HEK293 (cell line): ENCODE results near the gene USF3.

Experiments used
- IKZF3 ChIP-seq: fragments of 450-650 bp; IDR thresholded peaks from 2 replicates; pipeline ENCODE4 v1.5.0; 2018; ENCODE audit warnings: missing biosample characterization, mild to moderate bottlenecking, missing genetic modification characterization, moderate library complexity
- ZBTB8A ChIP-seq: fragments of 450-650 bp; formaldehyde crosslinking; IDR thresholded peaks from 2 replicates; pipeline ENCODE4 v1.5.1; 2016; ENCODE audit warnings: missing biosample characterization, missing genetic modification characterization
- ZNF114 ChIP-seq: fragments of 450-650 bp; formaldehyde crosslinking; IDR thresholded peaks from 2 replicates; pipeline ENCODE4 v1.5.0; 2017; ENCODE audit warnings: missing biosample characterization, missing genetic modification characterization
- ZNF140 ChIP-seq: fragments of 450-650 bp; formaldehyde crosslinking; IDR thresholded peaks from 2 replicates; pipeline ENCODE4 v1.5.1; 2016; ENCODE audit warnings: missing biosample characterization, missing genetic modification characterization
- ZNF274 ChIP-seq, 2 experiments: fragments of 200-500 bp in 1 of 2; fragments of 450-650 bp in 1 of 2; sonication (Bioruptor generic) in 1 of 2; formaldehyde crosslinking in 1 of 2; IDR thresholded peaks; 2 replicates each; pipeline versions ENCODE4 v1.5.1 to v1.6.1; 2014 to 2016; ENCODE audit warnings: borderline replicate concordance in 1 of 2, inconsistent platforms in 1 of 2, low read length in 1 of 2, missing biosample characterization in 1 of 2, missing genetic modification characterization in 1 of 2
- ZNF311 ChIP-seq: fragments of 450-650 bp; formaldehyde crosslinking; IDR thresholded peaks from 2 replicates; pipeline ENCODE4 v1.5.1; 2017; ENCODE audit warnings: missing biosample characterization, missing genetic modification characterization, borderline replicate concordance
- ZNF404 ChIP-seq: fragments of 450-650 bp; formaldehyde crosslinking; IDR thresholded peaks from 2 replicates; pipeline ENCODE4 v1.5.1; 2017; ENCODE audit warnings: missing biosample characterization, missing genetic modification characterization
- ZNF549 ChIP-seq: fragments of 450-650 bp; IDR thresholded peaks from 2 replicates; pipeline ENCODE4 v1.5.1; 2018; ENCODE audit warnings: missing biosample characterization, missing genetic modification characterization, mild to moderate bottlenecking, inconsistent platforms, moderate library complexity
- ZNF561 ChIP-seq: fragments of 450-650 bp; IDR thresholded peaks from 2 replicates; pipeline ENCODE4 v1.5.1; 2018; ENCODE audit warnings: missing biosample characterization, missing genetic modification characterization, borderline replicate concordance
- TF ChIP-seq, protein P1 (sequence below): fragments of 450-650 bp; formaldehyde crosslinking; IDR thresholded peaks from 2 replicates; pipeline ENCODE4 v1.5.1; 2016; ENCODE audit warnings: missing biosample characterization, missing genetic modification characterization
- TF ChIP-seq, protein P2 (sequence below): fragments of 450-650 bp; formaldehyde crosslinking; IDR thresholded peaks from 2 replicates; pipeline ENCODE4 v1.5.1; 2016; ENCODE audit warnings: missing biosample characterization, missing genetic modification characterization, borderline replicate concordance
- TF ChIP-seq, protein P3 (sequence below): fragments of 450-650 bp; formaldehyde crosslinking; IDR thresholded peaks from 2 replicates; pipeline ENCODE4 v1.5.1; 2016; ENCODE audit warnings: missing biosample characterization, missing genetic modification characterization
- TF ChIP-seq, protein P4 (sequence below): fragments of 450-650 bp; formaldehyde crosslinking; IDR thresholded peaks from 2 replicates; pipeline ENCODE4 v1.5.1; 2016; ENCODE audit warnings: missing biosample characterization, missing genetic modification characterization
- TF ChIP-seq, protein P5 (sequence below): fragments of 450-650 bp; formaldehyde crosslinking; IDR thresholded peaks from 2 replicates; pipeline ENCODE4 v1.5.1; 2016; ENCODE audit warnings: missing biosample characterization, missing genetic modification characterization

DNA sequence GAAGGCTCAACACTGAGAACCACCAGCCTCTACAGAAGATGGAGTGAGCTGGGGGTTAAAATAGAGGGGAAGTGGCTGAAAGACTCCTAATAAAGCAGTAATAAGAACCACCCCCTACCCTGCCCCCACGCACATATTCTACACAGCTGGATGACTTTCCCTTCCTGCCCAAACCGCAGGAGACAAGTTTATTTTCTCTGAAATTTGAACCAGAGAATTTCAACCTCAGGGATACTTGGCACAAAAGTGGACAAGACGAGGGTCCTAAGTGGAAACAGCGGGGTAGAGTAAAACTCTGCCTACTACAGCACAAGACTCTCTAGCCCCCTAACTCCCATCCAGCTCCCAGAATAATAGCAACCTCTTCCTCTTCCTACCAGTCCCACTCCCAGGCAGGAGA is 28.4 kb downstream of the USF3 start:
- TF ChIP-seq ZNF404 (tag by site-specific recombination), result no peak
- TF ChIP-seq, protein P1, sequence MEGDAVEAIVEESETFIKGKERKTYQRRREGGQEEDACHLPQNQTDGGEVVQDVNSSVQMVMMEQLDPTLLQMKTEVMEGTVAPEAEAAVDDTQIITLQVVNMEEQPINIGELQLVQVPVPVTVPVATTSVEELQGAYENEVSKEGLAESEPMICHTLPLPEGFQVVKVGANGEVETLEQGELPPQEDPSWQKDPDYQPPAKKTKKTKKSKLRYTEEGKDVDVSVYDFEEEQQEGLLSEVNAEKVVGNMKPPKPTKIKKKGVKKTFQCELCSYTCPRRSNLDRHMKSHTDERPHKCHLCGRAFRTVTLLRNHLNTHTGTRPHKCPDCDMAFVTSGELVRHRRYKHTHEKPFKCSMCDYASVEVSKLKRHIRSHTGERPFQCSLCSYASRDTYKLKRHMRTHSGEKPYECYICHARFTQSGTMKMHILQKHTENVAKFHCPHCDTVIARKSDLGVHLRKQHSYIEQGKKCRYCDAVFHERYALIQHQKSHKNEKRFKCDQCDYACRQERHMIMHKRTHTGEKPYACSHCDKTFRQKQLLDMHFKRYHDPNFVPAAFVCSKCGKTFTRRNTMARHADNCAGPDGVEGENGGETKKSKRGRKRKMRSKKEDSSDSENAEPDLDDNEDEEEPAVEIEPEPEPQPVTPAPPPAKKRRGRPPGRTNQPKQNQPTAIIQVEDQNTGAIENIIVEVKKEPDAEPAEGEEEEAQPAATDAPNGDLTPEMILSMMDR, result no peak
- TF ChIP-seq ZNF549, result no peak
- no peak for TF ChIP-seq ZNF140 (tag by site-specific recombination)
- no peak for TF ChIP-seq ZNF311 (tag by site-specific recombination)
- no peak for TF ChIP-seq ZNF114 (tag by site-specific recombination)
- TF ChIP-seq, protein P2, sequence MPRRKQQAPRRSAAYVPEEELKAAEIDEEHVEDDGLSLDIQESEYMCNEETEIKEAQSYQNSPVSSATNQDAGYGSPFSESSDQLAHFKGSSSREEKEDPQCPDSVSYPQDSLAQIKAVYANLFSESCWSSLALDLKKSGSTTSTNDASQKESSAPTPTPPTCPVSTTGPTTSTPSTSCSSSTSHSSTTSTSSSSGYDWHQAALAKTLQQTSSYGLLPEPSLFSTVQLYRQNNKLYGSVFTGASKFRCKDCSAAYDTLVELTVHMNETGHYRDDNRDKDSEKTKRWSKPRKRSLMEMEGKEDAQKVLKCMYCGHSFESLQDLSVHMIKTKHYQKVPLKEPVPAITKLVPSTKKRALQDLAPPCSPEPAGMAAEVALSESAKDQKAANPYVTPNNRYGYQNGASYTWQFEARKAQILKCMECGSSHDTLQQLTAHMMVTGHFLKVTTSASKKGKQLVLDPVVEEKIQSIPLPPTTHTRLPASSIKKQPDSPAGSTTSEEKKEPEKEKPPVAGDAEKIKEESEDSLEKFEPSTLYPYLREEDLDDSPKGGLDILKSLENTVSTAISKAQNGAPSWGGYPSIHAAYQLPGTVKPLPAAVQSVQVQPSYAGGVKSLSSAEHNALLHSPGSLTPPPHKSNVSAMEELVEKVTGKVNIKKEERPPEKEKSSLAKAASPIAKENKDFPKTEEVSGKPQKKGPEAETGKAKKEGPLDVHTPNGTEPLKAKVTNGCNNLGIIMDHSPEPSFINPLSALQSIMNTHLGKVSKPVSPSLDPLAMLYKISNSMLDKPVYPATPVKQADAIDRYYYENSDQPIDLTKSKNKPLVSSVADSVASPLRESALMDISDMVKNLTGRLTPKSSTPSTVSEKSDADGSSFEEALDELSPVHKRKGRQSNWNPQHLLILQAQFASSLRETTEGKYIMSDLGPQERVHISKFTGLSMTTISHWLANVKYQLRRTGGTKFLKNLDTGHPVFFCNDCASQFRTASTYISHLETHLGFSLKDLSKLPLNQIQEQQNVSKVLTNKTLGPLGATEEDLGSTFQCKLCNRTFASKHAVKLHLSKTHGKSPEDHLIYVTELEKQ (tag by site-specific recombination), result no peak
- TF ChIP-seq, protein P3, sequence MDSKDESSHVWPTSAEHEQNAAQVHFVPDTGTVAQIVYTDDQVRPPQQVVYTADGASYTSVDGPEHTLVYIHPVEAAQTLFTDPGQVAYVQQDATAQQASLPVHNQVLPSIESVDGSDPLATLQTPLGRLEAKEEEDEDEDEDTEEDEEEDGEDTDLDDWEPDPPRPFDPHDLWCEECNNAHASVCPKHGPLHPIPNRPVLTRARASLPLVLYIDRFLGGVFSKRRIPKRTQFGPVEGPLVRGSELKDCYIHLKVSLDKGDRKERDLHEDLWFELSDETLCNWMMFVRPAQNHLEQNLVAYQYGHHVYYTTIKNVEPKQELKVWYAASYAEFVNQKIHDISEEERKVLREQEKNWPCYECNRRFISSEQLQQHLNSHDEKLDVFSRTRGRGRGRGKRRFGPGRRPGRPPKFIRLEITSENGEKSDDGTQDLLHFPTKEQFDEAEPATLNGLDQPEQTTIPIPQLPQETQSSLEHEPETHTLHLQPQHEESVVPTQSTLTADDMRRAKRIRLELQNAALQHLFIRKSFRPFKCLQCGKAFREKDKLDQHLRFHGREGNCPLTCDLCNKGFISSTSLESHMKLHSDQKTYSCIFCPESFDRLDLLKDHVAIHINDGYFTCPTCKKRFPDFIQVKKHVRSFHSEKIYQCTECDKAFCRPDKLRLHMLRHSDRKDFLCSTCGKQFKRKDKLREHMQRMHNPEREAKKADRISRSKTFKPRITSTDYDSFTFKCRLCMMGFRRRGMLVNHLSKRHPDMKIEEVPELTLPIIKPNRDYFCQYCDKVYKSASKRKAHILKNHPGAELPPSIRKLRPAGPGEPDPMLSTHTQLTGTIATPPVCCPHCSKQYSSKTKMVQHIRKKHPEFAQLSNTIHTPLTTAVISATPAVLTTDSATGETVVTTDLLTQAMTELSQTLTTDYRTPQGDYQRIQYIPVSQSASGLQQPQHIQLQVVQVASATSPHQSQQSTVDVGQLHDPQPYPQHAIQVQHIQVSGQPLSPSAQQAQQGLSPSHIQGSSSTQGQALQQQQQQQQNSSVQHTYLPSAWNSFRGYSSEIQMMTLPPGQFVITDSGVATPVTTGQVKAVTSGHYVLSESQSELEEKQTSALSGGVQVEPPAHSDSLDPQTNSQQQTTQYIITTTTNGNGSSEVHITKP (tag by site-specific recombination), result no peak
- TF ChIP-seq, protein P4, sequence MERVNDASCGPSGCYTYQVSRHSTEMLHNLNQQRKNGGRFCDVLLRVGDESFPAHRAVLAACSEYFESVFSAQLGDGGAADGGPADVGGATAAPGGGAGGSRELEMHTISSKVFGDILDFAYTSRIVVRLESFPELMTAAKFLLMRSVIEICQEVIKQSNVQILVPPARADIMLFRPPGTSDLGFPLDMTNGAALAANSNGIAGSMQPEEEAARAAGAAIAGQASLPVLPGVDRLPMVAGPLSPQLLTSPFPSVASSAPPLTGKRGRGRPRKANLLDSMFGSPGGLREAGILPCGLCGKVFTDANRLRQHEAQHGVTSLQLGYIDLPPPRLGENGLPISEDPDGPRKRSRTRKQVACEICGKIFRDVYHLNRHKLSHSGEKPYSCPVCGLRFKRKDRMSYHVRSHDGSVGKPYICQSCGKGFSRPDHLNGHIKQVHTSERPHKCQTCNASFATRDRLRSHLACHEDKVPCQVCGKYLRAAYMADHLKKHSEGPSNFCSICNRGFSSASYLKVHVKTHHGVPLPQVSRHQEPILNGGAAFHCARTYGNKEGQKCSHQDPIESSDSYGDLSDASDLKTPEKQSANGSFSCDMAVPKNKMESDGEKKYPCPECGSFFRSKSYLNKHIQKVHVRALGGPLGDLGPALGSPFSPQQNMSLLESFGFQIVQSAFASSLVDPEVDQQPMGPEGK (tag by site-specific recombination), result no peak
- TF ChIP-seq, protein P5, sequence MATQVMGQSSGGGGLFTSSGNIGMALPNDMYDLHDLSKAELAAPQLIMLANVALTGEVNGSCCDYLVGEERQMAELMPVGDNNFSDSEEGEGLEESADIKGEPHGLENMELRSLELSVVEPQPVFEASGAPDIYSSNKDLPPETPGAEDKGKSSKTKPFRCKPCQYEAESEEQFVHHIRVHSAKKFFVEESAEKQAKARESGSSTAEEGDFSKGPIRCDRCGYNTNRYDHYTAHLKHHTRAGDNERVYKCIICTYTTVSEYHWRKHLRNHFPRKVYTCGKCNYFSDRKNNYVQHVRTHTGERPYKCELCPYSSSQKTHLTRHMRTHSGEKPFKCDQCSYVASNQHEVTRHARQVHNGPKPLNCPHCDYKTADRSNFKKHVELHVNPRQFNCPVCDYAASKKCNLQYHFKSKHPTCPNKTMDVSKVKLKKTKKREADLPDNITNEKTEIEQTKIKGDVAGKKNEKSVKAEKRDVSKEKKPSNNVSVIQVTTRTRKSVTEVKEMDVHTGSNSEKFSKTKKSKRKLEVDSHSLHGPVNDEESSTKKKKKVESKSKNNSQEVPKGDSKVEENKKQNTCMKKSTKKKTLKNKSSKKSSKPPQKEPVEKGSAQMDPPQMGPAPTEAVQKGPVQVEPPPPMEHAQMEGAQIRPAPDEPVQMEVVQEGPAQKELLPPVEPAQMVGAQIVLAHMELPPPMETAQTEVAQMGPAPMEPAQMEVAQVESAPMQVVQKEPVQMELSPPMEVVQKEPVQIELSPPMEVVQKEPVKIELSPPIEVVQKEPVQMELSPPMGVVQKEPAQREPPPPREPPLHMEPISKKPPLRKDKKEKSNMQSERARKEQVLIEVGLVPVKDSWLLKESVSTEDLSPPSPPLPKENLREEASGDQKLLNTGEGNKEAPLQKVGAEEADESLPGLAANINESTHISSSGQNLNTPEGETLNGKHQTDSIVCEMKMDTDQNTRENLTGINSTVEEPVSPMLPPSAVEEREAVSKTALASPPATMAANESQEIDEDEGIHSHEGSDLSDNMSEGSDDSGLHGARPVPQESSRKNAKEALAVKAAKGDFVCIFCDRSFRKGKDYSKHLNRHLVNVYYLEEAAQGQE (tag by site-specific recombination), result no peak
- no peak for TF ChIP-seq ZNF274 (IDR thresholded peaks at IDR 0.05; ENCODE audit: low read length)
- TF ChIP-seq ZNF274 (tag by site-specific recombination; IDR thresholded peaks at IDR 0.05; ENCODE audit: borderline replicate concordance), result no peak
- TF ChIP-seq IKZF3, result no peak
- TF ChIP-seq ZNF561 (tag by site-specific recombination), result no peak
- no peak for TF ChIP-seq ZBTB8A
